ENCODE results near the gene SND1.

SND1 gene

DNA sequence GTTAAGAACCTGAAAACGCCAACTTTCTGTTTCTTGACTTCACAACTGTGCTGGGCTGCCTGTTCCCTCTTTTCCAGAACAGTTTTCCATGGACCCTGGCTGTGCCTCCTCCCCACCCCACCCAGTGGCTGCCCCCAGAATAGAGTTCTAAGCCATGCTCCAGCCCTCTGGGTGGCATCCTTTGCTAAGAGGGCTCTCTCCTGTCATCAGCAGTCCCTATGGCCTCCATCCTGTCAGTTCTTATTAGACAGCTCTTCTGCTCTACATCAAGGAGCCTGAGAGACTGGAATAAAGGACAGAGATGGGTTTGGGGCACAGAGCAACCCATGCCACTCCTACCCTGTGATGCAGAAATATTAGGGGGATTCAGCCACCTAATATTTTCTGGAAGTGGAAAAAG is 393.2 kb downstream of the SND1 start:
- POLR2A ChIA-PET = interaction anchor here (0.9 kb wide), 1 partner anchor 12 kb away, joined by 3 read pairs; no protein-coding TSS in a partner anchor
- no peak for TF ChIP-seq ELF4 (IDR thresholded peaks at IDR 0.05)
- TF ChIP-seq CTBP1 (IDR thresholded peaks at IDR 0.05; ENCODE audit: borderline replicate concordance) = no peak
- no peak for TF ChIP-seq ZNF384 (IDR thresholded peaks at IDR 0.05)
- TF ChIP-seq FOXA1 (IDR thresholded peaks at IDR 0.05) = no peak
- TF ChIP-seq LEF1 (IDR thresholded peaks at IDR 0.05; ENCODE audit: borderline replicate concordance) = no peak
- CTCF ChIA-PET = no interaction called here
- no peak for DNase-seq (ENCODE audit: extremely low spot score)

DNA sequence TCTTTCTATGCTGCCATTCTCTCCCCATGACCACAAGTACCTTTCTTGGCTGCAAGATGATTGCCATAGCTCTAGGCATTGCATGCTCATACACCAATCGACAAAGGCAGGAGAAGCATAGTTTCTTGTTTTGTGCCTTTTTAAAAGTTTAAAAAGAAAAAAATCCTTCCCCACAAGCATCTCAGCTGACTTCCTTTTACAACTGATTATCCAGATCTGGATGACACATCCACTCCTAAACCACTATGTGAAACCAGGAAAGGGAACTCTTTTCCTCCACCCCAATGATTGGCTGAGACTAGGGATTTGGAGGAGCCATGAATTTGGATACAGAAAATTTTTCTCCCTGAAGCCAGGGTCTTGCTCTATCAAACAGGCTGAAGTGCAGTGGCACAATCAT is 393.8 kb downstream of the SND1 start:
- CTCF ChIA-PET = interaction anchor here (0.6 to 1.8 kb wide), 2 partner anchors 10 to 90 kb away, joined by 3 to 4 read pairs; no protein-coding TSS in a partner anchor
- no peak for DNase-seq (ENCODE audit: extremely low spot score)
- POLR2A ChIA-PET = no interaction called here
- TF ChIP-seq SUZ12 (IDR thresholded peaks at IDR 0.05) = no peak
- TF ChIP-seq, protein P1, sequence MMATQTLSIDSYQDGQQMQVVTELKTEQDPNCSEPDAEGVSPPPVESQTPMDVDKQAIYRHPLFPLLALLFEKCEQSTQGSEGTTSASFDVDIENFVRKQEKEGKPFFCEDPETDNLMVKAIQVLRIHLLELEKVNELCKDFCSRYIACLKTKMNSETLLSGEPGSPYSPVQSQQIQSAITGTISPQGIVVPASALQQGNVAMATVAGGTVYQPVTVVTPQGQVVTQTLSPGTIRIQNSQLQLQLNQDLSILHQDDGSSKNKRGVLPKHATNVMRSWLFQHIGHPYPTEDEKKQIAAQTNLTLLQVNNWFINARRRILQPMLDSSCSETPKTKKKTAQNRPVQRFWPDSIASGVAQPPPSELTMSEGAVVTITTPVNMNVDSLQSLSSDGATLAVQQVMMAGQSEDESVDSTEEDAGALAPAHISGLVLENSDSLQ (IDR thresholded peaks at IDR 0.05) = no peak
- TF ChIP-seq LEF1 (IDR thresholded peaks at IDR 0.05; ENCODE audit: borderline replicate concordance) = no peak
- no peak for TF ChIP-seq SP1 (IDR thresholded peaks at IDR 0.05)
- no peak for TF ChIP-seq ZNF384 (IDR thresholded peaks at IDR 0.05)
- no peak for TF ChIP-seq L3MBTL2 (conservative IDR thresholded peaks at IDR 0.05)
- no peak for TF ChIP-seq BHLHE40 (IDR thresholded peaks at IDR 0.05; ENCODE audit: borderline replicate concordance)
- TF ChIP-seq ARNT (IDR thresholded peaks at IDR 0.05) = no peak
- TF ChIP-seq ELF4 (IDR thresholded peaks at IDR 0.05) = no peak
- no peak for TF ChIP-seq FOXA1 (IDR thresholded peaks at IDR 0.05)
- TF ChIP-seq FOXM1 (IDR thresholded peaks at IDR 0.05; ENCODE audit: borderline replicate concordance) = no peak
- TF ChIP-seq FOXK2 (IDR thresholded peaks at IDR 0.05) = no peak
- no peak for TF ChIP-seq HDGF (IDR thresholded peaks at IDR 0.05; ENCODE audit: borderline replicate concordance)
- TF ChIP-seq NFRKB (IDR thresholded peaks at IDR 0.05) = no peak
- TF ChIP-seq TARDBP (IDR thresholded peaks at IDR 0.05) = no peak
- no peak for TF ChIP-seq CTBP1 (IDR thresholded peaks at IDR 0.05; ENCODE audit: borderline replicate concordance)

DNA sequence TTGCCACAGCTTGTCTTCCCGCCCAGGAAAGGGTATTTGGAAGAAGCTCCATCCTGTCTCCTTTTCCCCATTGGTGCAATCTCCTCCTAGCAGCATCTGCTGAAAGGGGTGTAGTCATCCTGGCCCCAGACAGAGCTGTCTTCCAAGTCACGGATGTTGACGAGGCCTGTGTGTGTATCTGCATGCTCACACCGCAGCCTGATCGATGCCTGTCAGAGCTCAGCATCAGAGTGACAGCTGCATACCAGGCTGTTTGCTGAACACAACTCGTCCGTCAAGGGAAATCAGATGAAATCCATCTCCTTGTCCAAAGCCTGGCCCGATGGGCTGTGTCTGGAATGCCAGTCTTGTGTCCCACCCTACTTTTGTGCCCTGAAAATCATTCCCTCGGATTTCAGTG is 400.4 kb downstream of the SND1 start:
- ChIA-PET POLR2A (no interaction called here), CTCF (interaction anchor here (0.6 to 1.0 kb wide), 2 partner anchors 17 to 1092 kb away, joined by 3 read pairs; partner anchors contain the start of gene TSPAN33)
- TF ChIP-seq NFRKB (IDR thresholded peaks at IDR 0.05) (no peak), FOXK2 (IDR thresholded peaks at IDR 0.05) (no peak), HDGF (IDR thresholded peaks at IDR 0.05; ENCODE audit: borderline replicate concordance) (no peak), BHLHE40 (IDR thresholded peaks at IDR 0.05; ENCODE audit: borderline replicate concordance) (no peak), FOXM1 (IDR thresholded peaks at IDR 0.05; ENCODE audit: borderline replicate concordance) (no peak), L3MBTL2 (conservative IDR thresholded peaks at IDR 0.05) (no peak)
- DNase-seq (ENCODE audit: extremely low spot score) = no peak

DNA sequence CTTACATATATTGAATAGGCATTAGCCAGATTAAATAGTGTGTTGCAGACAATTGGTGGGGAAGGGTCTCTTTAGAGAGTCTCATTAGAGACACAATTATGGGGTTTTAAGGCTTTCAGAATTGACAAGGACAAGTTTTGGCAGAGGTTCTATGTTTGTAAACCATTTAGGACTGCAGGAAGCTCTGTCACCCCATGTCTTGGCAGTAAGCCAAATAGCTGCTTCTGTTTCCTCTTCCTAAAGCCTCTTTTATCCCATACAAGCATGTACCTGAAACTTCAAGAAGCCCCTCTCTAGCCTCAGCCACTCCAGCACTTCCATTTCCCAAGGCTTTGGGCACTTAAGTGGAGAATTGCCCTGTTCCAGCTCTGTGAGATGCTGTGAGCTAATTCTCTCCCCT is 401.0 kb downstream of the SND1 start:
- ChIA-PET CTCF (interaction anchor here (1.0 kb wide), 1 partner anchor 17 kb away, joined by 3 read pairs; no protein-coding TSS in a partner anchor), POLR2A (no interaction called here)
- TF ChIP-seq CTBP1 (IDR thresholded peaks at IDR 0.05; ENCODE audit: borderline replicate concordance) = no peak
- no peak for TF ChIP-seq L3MBTL2 (conservative IDR thresholded peaks at IDR 0.05)
- no peak for TF ChIP-seq ELF4 (IDR thresholded peaks at IDR 0.05)
- TF ChIP-seq FOXM1 (IDR thresholded peaks at IDR 0.05; ENCODE audit: borderline replicate concordance) = no peak
- TF ChIP-seq FOXK2 (IDR thresholded peaks at IDR 0.05) = no peak
- no peak for TF ChIP-seq SP1 (IDR thresholded peaks at IDR 0.05)
- no peak for TF ChIP-seq FOXA1 (IDR thresholded peaks at IDR 0.05)
- no peak for TF ChIP-seq BHLHE40 (IDR thresholded peaks at IDR 0.05; ENCODE audit: borderline replicate concordance)
- no peak for TF ChIP-seq ARNT (IDR thresholded peaks at IDR 0.05)
- no peak for TF ChIP-seq ZNF384 (IDR thresholded peaks at IDR 0.05)
- TF ChIP-seq HDGF (IDR thresholded peaks at IDR 0.05; ENCODE audit: borderline replicate concordance) = no peak
- no peak for TF ChIP-seq TARDBP (IDR thresholded peaks at IDR 0.05)
- TF ChIP-seq NFRKB (IDR thresholded peaks at IDR 0.05) = no peak
- DNase-seq (ENCODE audit: extremely low spot score) = no peak

DNA sequence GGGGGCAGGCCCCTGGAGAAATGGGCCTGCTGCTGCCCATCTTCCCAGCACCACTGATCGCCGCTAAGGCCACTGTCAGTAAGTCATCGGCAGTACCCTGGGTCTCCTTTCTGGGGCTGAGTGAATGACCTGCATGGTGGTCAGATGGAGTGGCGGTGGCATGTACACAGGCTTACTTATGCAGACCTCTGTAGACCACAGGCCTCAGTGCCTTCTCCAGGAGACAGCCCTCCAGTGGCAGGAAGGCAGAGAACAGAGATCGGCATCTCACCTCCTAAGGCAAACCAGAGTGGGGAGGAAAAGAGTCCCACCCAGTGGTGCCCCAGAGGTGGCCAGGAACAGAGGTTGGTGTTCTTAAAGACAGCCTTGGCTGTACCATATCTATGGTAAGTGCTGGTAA is 402.0 kb downstream of the SND1 start:
- ChIA-PET CTCF (no interaction called here), POLR2A (no interaction called here)
- TF ChIP-seq FOXM1 (IDR thresholded peaks at IDR 0.05; ENCODE audit: borderline replicate concordance) = no peak
- TF ChIP-seq TARDBP (IDR thresholded peaks at IDR 0.05) = no peak
- no peak for TF ChIP-seq BHLHE40 (IDR thresholded peaks at IDR 0.05; ENCODE audit: borderline replicate concordance)
- no peak for TF ChIP-seq HDGF (IDR thresholded peaks at IDR 0.05; ENCODE audit: borderline replicate concordance)
- no peak for TF ChIP-seq ELF4 (IDR thresholded peaks at IDR 0.05)
- no peak for TF ChIP-seq CTBP1 (IDR thresholded peaks at IDR 0.05; ENCODE audit: borderline replicate concordance)
- TF ChIP-seq FOXA1 (IDR thresholded peaks at IDR 0.05) = no peak
- TF ChIP-seq SUZ12 (IDR thresholded peaks at IDR 0.05) = no peak
- TF ChIP-seq L3MBTL2 (conservative IDR thresholded peaks at IDR 0.05) = no peak
- TF ChIP-seq, protein P1 (IDR thresholded peaks at IDR 0.05) = no peak
- TF ChIP-seq LEF1 (IDR thresholded peaks at IDR 0.05; ENCODE audit: borderline replicate concordance) = no peak
- no peak for TF ChIP-seq SP1 (IDR thresholded peaks at IDR 0.05)
- no peak for TF ChIP-seq NFRKB (IDR thresholded peaks at IDR 0.05)
- no peak for TF ChIP-seq ZNF384 (IDR thresholded peaks at IDR 0.05)
- no peak for TF ChIP-seq FOXK2 (IDR thresholded peaks at IDR 0.05)
- TF ChIP-seq ARNT (IDR thresholded peaks at IDR 0.05) = no peak
- no peak for DNase-seq (ENCODE audit: extremely low spot score)

DNA sequence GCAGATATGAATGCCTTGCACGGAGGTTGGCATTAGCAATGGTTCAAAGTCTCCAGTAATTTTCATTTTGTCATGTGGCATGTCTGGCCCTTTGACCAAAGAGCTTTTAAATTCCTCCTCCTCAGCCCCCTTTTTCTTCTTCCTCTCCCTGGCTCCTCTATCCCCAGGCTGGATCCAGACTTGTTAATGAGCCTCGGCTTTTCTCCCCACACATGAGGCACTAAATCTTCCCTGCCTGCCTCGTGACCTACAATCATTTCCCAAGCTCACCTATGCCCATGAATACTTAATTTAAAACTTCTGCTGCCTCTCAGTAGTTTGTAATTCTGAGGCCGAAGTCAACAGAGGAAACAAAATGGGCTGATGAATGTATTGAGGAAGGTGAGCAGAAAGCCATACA is 402.5 kb downstream of the SND1 start:
- POLR2A ChIA-PET = no interaction called here
- CTCF ChIA-PET = no interaction called here
- DNase-seq (ENCODE audit: extremely low spot score) = no peak
- no peak for TF ChIP-seq SUZ12 (IDR thresholded peaks at IDR 0.05)
- no peak for TF ChIP-seq LEF1 (IDR thresholded peaks at IDR 0.05; ENCODE audit: borderline replicate concordance)
- TF ChIP-seq, protein P1 (IDR thresholded peaks at IDR 0.05) = no peak
- no peak for TF ChIP-seq NFRKB (IDR thresholded peaks at IDR 0.05)
- TF ChIP-seq CTBP1 (IDR thresholded peaks at IDR 0.05; ENCODE audit: borderline replicate concordance) = no peak
- TF ChIP-seq FOXA1 (IDR thresholded peaks at IDR 0.05) = no peak
- no peak for TF ChIP-seq BHLHE40 (IDR thresholded peaks at IDR 0.05; ENCODE audit: borderline replicate concordance)
- no peak for TF ChIP-seq FOXM1 (IDR thresholded peaks at IDR 0.05; ENCODE audit: borderline replicate concordance)
- TF ChIP-seq SP1 (IDR thresholded peaks at IDR 0.05) = no peak
- TF ChIP-seq TARDBP (IDR thresholded peaks at IDR 0.05) = no peak
- no peak for TF ChIP-seq ARNT (IDR thresholded peaks at IDR 0.05)
